OCI-LY7 (cell line): Measurements from ENCODE around the gene DCAF16.

Experiments used
- CTCF ChIP-seq: fragments of 200-600 bp; sonication (generic); conservative IDR thresholded peaks from 2 replicates; pipeline ENCODE4 v1.5.1; 2014; ENCODE audit warnings: mild to moderate bottlenecking, antibody characterized with exemption, low read length, moderate library complexity, mixed read lengths
- EZH2phosphoT487 ChIP-seq: fragments of 200-600 bp; sonication (generic); IDR thresholded peaks from 2 replicates; pipeline ENCODE4 v1.6.1; 2018; ENCODE audit warnings: low read depth, borderline replicate concordance, mild to moderate bottlenecking, mixed run types, antibody characterized with exemption, low read length, moderate library complexity, mixed read lengths

GRCh38 chr4:17811078-17811603 is 584 bp upstream of the DCAF16 start:
- TF ChIP-seq CTCF (no peak), EZH2phosphoT487 (no peak)
